AG04449 (cell line): Measurements from ENCODE around the gene FOCAD.
A peak's percentile ranks its signal among the peaks of the same experiment; 100 is the strongest.

Experiments used
- CTCF ChIA-PET: fragments of 350-600 bp; formaldehyde crosslinking; extraction: SDS; loops from one replicate; lab custom pipeline; 2021; ENCODE audit warnings: antibody characterized with exemption; lab: Yijun Ruan, JAX
- POLR2A ChIA-PET: fragments of 400-600, 350-600 bp; formaldehyde crosslinking; extraction: SDS; loops from one replicate; lab custom pipeline; 2020; ENCODE audit warnings: antibody characterized with exemption, inconsistent platforms; lab: Yijun Ruan, JAX
- DNase-seq: peaks from one replicate; pipeline ENCODE4 v3.0.0-alpha.2; 2010; ENCODE audit warnings: low read depth, low spot score
- H3K4me3 ChIP-seq: 2 replicates; pipeline ENCODE4 v1.5.1; 2011; ENCODE audit warnings: low read depth, mild to moderate bottlenecking, control low read depth, low read length
- TF ChIP-seq, protein P1 (sequence below): IDR thresholded peaks from one replicate; pipeline ENCODE4 v1.5.1; 2011; ENCODE audit warnings: mild to moderate bottlenecking, moderate library complexity, low read length, control low read depth, inconsistent platforms; ENCODE audit not compliant: insufficient read depth; ENCODE audit errors: missing control alignments

The FOCAD gene

DNA sequence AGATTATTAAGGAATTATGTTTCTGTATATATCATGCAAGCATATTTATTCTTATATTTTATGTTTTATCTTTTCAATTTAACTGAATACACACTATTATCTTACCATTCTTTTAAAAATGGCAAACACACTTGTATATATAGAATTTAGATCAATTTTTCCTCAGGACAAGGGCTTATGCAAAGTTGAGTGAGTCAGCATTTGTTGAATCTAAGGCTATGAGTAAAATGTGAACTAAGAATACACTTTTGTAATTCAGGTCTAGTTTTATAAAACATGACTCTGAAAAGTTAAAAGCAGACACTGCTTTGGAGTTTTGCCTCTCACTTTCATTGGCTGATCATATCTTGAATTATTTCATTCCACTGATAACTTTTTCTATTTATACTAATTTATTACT, 127.8 kb downstream of the FOCAD start:
- no peak for DNase-seq
- POLR2A ChIA-PET, result no interaction called here
- CTCF ChIA-PET, result interaction anchor here (1.0 kb wide), 1 partner anchor 187 kb away, joined by 3 read pairs; no protein-coding TSS in a partner anchor
- H3K4me3 ChIP-seq, result no peak overlapping the region
- TF ChIP-seq, protein P1, sequence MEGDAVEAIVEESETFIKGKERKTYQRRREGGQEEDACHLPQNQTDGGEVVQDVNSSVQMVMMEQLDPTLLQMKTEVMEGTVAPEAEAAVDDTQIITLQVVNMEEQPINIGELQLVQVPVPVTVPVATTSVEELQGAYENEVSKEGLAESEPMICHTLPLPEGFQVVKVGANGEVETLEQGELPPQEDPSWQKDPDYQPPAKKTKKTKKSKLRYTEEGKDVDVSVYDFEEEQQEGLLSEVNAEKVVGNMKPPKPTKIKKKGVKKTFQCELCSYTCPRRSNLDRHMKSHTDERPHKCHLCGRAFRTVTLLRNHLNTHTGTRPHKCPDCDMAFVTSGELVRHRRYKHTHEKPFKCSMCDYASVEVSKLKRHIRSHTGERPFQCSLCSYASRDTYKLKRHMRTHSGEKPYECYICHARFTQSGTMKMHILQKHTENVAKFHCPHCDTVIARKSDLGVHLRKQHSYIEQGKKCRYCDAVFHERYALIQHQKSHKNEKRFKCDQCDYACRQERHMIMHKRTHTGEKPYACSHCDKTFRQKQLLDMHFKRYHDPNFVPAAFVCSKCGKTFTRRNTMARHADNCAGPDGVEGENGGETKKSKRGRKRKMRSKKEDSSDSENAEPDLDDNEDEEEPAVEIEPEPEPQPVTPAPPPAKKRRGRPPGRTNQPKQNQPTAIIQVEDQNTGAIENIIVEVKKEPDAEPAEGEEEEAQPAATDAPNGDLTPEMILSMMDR, result no peak

DNA sequence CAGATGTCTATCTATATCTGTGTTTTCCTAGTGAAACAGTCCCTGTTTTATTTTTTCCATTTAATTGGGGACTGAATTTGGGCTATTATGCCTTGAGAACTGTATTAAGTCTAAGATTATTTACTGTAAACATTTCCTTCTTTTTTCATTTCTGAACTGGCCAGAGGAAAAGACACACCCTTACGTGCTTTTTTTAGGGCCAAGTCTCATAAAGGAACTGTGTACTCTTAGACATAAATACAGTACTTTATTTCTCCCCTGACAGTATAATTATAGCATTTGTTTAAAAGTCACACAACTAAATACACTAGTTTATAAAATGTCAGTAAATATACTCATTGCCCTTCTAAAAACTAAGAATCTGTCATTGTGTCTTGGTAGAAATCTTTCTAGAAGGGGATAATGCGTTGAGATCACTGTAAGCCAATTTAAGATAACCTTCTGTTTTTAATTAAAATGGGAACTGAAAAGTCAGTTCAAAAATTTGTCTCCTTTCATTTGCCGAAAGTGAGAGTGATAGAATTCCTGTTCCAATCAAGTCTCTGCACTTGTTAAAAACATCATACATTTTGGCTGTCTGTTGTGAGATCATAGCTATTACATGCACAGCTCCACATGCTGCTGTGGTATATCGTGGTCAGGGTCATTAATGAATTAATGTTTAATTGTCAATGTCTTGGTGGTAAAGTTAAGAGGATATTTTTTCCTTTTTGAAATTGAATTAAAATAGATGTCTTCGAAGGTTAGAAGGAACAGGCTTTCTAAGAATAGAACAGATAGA, 132.1 kb downstream of the FOCAD start:
- CTCF ChIA-PET, result interaction anchor here (0.6 kb wide), 1 partner anchor 9 kb away, joined by 3 read pairs; no protein-coding TSS in a partner anchor
- no peak overlapping the region for H3K4me3 ChIP-seq
- TF ChIP-seq, protein P1, result no peak
- POLR2A ChIA-PET, result no interaction called here
- DNase-seq, result no peak

DNA sequence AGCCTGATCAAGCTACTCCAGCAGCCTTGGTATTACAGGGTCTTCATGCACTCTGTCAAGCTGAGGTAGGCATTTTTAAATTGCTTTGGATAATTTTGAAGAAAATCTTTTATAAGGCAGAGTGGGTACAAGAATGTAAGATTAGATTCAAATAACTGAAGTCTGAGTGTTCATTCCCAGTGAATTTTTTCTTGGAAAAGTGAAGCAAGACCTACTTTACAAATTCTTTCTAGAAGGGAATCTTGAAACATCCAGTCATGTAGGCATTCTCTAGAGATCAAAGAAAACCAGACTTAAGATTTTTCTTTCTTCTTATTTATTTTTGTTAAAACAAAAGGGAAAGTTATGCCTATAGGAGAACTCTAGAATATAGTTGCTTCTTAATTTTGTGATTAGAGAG, 139.0 kb downstream of the FOCAD start:
- peak; percentile 9 for DNase-seq
- ChIA-PET POLR2A (no interaction called here), CTCF (no interaction called here)
- H3K4me3 ChIP-seq, result no peak overlapping the region
- TF ChIP-seq, protein P1, result no peak

DNA sequence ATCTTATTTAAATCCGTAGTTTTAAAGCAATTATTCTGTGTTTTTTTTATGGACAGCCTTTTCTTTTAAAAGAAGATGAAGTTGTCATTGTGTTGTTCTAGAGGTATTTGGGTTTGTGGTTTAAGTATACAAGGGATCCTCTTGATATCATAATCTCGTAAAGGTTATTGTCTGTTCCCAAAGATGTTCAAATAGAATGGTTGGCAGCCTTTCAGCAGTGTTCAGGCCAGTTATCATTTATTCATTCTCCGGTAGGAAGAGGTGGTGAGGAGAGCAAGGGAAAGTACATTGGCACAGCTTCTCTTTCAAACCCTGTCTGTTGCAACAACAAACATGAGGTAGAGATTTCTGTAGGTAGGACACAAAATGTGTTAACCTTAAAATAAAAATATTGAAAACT, 147.0 kb downstream of the FOCAD start:
- POLR2A ChIA-PET, result no interaction called here
- DNase-seq, result no peak

DNA sequence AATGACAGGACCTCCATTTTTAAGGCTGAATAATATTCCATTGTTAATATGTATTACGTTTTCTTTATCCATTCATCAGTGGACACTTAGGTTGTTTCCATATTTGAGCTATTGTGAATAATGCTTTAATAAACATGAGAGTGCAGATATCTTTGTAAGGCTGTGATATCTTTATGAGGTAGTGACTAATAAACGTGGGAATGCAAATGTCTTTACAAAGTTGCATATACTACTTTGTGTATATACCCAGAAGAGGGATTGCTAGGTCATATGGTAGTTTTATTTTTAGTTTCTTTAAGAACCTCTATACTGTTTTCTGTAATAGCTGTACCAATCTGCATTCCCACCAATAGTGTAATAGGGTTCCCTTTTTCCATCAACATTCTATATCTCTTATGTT, 148.7 kb downstream of the FOCAD start:
- ChIA-PET CTCF (no interaction called here), POLR2A (no interaction called here)
- TF ChIP-seq, protein P1, result no peak
- H3K4me3 ChIP-seq, result no peak overlapping the region
- DNase-seq, result no peak

More for the DNA sequence above, 147.0 kb downstream of the FOCAD start:
- CTCF ChIA-PET, result interaction anchor here (1.2 kb wide), 1 partner anchor 11 kb away, joined by 3 read pairs; no protein-coding TSS in a partner anchor
- H3K4me3 ChIP-seq, result no peak overlapping the region
- TF ChIP-seq, protein P1, result no peak

DNA sequence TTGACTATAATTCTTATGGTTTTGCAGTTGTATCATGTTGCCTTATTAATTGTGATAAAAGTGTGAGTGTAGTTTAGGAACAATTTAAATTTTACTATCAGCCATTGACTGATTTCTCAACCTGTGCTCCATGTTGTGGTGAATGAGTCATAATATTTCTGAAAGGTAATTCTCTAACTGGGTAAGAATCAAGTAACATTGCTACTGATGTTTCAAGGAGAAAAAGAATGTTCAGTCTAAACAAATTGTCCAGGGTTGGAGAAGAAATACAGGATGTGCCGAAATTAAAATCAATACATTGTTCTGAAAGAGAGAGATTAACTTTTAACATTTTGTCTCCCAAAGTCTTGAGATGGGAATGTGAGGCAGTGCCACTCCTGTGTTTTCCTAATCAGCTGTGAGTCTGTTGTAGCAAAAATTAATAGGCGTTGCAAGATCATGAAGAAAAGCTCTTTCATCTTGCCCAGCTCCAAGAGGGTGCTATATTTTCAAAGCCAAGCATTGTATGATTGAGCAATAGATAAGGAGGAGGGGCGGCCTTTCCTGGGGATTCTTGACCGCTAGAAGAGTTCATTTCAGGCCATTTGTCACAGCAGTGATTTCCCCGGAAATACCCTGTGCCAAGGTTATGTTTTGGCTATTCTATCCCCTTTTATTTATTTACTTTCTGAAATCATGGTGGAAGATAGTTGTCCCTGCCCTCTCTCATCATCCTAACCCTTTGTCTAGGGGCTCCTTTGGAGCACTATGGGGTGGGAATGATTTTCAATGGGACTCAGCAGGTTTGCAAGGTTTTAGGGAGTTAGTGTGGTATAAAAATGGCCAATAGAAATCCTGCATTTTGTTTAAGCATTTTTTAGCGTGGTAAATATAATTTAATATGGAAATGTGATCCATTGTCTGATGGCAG, 151.6 kb downstream of the FOCAD start:
- no peak overlapping the region for H3K4me3 ChIP-seq
- no peak for DNase-seq
- TF ChIP-seq, protein P1, result no peak
- ChIA-PET CTCF (no interaction called here), POLR2A (no interaction called here)
